ENCODE data around the gene DEFB118.

DNA sequence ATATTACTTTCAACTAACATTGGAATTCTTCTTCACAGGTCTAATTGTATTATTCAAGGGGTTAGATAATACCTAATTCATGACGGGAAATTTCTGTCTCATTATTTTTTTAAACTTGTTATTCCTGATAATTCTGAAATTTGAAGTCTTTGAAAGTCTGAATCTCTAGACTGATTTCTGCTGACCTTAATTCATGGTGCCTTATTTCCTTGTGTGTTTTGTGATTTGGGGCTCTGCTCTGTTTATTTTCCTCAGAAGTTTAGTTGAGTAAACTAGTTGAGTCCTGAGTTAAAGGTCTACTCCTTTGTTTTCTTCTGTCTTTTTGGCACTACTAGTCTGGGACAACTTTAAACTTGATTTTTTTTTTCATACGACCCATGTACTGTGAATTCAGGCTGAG is 5.9 kb downstream of the DEFB118 start:
- TF ChIP-seq EZH2 (IDR thresholded peaks at IDR 0.05) (no peak), POLR2A (IDR thresholded peaks at IDR 0.05; ENCODE audit: borderline replicate concordance, extremely low read depth, insufficient read depth, insufficient read length) (no peak), POLR2AphosphoS5 (IDR thresholded peaks at IDR 0.05; ENCODE audit: low read depth, low read length) (no peak), JUND (IDR thresholded peaks at IDR 0.05) (no peak), CTCF (IDR thresholded peaks at IDR 0.05 in 2 of 3, conservative IDR thresholded peaks at IDR 0.05 in 1 of 3; ENCODE audit: borderline replicate concordance in 1 of 3, insufficient read depth in 1 of 3, low read depth in 2 of 3, low read length in 2 of 3) (no peak), EZH2phosphoT487 (IDR thresholded peaks at IDR 0.05; ENCODE audit: borderline replicate concordance) (no peak), RAD21 (IDR thresholded peaks at IDR 0.05; ENCODE audit: low read depth) (no peak), CEBPB (IDR thresholded peaks at IDR 0.05; ENCODE audit: low read depth) (no peak)
